HG02642 (cell line): ENCODE measurements around the gene PRSS53.
"Not testable (repeated sequence)": the region's sequence is repeated elsewhere in the genome, so short reads cannot be mapped to it uniquely, and the experiment has no call there.

Experiments
- ATAC-seq: cut with Tn5 transposase; IDR thresholded peaks from one replicate; pipeline ENCODE4 v1.9.1; 2021; ENCODE audit warnings: mild to moderate bottlenecking; ENCODE audit not compliant: unreplicated experiment, poor library complexity

The PRSS53 gene

DNA sequence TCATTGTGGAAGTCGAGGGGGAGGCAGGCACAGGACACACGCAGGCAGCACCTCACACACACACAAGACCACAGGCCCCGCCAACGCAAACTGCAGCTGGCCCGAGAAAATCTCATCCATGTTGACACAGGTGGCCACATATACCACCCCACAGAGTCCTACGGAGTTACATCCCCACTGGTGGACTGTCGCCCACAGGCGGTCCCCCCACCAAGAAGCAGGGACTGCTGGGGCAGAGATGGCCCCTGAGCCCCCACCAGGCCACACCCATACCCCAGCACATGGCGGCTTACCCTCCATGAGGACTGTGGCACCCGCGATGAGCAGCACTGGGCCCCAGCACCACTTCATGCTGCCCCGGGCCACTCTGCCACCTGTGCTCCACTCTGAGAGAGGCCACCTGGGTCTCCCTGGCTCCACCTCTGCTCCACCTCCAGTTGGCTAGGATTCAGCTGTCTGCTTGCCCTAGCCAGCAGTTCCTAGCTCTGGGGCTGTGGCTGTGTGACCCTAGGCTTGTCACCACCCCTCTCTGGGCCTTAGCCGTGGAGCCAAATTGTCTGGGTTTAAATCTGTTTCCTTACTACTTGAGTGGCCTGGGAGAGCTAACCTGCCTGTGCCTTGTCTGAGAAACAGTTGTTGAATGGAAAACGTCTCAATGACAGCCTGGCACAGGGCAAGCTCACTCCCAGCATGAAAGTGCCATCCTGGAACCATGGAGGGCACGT, at the start of gene PRSS53:
PRSS53 (minus strand) TSS at position 485 of the 725 bp plus-strand sequence; CDS start at position 351, 134 bp downstream.
- ATAC-seq: no peak

DNA sequence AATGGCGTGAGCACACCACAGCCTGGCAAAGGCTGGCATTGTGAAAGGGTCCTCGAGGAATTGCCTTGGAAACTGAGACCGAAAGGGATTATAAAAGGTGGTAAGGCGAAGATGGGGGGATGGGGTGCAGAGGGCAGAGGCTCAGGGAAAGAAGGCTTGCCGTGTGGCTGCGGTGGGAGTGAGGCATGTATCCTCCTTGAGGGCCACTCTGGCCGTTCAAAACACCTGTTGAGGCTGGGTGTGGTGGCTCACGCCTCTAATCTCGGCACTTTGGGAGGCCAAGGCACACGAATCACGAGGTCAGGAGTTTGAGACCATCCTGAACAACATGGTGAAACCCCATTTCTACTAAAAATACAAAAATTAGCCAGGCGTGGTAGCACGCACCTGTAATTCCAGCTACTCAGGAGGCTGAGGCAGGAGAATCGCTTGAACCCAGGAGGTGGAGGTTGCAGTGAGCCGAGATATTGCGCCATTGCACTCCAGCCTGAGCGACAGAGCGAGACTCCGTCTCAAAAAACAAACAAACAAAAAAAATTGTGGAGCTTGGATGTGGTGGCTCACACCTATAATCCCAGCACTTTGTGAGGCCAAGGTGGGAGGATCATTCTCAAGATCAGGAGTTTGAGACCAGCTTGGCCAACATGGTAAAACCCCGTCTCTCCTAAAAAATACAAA, 48.2 kb upstream of the PRSS53 start:
- ATAC-seq: not testable (repeated sequence)

DNA sequence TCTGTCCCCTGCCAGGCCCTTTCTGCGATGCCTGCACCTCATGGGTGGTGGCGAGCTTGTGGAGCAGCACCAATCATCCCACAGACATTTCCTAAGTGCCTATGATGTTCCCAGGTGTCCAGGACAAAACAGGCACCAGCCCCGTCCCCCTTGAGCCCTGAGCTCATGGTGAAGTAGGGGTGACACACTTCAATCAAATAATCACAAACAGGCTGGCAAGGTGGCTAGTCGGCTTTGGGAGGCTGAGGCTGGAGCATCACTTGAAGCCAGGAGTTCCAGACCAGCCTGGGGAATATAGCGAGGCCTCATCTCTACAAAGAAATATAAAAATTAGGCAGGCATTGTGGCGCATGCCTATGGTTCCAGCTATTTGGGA, 47.5 kb upstream of the PRSS53 start:
- ATAC-seq: no peak

DNA sequence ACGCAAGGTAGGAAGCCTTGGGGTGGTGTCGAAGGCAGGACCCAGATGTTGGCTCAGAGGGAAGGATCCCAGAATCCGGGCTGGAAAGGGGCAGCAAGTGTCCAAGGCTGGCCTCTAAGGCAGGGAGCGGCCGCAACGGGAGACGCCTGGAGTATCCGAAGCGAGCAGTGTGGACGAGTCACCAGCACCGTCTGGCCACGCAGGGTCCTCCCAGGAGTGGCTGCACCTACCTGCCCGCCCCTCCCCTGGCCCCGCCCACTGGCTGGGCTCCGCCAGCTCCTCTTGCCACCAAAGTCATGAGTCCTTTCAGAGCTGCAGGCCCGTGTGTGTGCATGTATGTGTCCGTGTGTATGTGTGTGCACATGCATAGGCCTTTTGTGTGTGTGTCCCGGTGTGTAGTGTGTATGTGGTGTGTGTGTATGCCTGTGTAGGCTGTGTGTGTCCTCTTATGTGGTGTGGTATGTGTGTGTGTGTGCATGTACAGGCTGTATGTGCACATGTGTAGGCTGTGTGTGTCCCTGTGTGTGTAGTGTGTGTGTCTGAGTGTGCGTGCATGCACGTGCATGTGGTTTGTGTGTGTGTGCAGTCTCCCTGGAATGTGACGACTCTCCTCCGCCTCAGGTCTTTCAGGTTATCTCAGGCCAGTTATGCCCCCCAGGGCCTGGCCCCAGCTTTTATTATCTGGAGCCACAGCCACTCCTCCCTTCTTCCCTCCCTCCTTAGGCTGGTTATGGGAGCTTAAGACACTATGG, 47.0 kb upstream of the PRSS53 start, which contains the start of gene PRSS8:
PRSS8 (minus strand) TSS at position 193 of the 752 bp plus-strand sequence. CDS start 229 bp downstream, outside the sequence.
- no peak for ATAC-seq

DNA sequence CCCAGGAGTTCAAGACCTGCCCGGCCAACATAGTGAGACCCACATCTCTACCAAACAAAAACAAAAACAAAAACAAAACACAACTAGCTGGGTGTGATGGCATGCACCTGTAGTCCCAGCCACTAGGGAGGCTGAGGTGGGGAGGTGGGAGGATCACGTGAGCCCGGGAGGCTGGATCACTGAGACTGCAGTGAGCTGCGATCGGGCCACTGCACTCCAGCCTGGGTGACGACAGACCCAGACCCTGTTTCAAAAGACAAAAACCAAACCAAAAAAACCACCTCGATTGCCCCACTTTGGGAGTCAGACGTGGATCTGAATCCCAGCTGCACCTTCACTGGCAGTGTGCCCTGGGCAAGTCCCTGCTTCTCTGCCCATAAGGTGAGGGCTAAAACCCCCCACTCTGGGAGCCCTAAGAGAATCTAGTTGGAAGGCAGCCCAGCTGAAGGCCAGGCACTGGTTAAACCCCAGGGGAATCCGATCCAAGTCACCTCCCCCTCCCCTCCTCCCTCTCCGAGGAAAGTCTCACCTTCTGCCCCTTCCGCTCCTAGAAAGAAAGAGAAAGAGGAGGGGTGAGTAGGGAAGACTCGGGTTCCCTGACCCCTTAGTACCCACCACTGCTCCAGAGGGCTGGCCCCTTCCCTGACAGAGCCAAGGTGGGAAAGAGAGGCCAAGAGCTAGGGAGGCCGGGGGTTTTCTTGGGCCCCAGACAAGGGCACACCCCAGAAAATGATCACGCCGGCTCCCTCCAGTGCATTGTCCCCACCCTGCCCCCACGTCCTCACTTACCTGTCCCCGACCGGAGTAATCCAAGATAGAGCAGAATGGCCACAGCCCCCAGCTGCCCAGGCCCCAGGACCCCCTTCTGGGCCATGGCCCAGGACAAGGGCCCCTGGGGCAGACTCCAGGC, 46.1 kb upstream of the PRSS53 start:
- ATAC-seq: no peak

DNA sequence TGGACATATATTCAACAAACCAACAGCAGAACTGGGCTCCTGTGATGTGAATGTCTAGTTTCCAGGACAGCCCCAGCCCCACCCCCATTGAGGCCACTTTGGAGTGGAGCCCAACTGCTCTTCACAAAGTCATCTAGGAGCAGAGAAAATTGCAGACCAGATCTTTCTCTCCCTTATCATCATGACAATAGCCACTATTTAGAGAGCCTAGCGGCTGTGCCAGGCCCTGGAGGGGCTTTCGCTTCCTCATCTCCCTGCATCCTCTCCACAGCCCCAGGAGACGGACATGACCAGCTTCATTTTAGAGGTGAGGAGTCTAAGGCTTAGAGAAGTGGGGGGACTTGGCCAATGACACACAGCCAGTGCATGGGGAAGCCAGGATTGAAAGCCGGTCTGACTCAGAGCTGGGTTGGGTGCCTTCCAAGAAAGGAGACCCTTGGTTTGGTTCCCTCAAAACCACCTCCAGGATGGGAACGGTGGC, 45.4 kb upstream of the PRSS53 start:
- no peak for ATAC-seq

DNA sequence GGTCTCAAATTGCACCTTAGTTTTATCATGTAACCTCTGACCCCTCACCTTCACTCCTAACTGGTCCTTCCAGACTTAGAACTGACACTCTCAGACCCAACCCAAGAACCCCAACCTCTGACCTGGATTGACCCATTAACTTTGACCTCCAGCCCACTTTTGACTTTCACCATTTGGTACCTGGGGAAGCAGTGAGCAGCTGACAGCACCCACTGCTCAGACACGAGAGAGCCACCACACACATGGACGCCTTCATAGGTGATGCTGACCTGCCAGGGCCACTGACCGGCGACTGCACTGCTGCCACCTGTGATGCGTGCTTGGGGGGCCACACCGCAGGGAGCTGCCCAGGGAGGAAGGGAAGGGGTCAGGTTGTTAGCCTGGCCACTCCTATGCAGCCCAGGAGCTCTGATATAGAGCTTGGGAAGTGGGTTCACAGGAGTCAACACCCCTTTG, 44.3 kb upstream of the PRSS53 start:
- no peak for ATAC-seq

DNA sequence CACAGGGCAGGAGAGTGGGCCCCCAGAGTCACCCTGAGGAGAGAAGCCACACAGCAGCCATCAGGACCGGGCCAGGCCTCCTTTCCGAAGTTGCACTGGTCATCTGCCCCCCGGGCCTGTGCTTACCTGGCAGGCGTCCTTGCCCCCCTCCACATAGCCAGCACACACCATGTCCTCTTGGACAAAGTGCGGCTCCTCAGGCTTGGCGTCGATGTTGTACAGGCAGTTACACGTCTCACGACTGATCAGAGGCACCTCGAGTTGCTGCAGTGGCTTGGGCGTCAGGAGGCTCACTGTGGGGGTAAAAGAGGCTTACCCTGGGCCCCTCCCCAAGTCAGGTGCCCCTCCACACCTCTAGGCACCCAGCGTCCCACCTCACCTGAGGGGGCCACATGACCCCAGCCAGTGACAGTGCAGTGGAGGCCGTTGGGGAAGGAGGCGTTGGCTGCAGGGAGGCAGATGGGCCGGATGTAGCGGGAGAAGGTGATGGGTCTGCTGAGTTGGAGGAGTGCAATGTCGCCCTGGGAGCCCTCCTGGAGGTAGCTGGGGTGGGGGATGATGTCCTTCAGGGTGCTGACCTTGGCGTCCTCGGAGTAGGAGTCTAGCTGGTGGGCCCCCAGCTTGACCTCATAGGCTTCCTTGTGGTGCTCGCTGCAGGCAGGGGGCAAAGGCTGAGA, 43.7 kb upstream of the PRSS53 start:
- no peak for ATAC-seq

DNA sequence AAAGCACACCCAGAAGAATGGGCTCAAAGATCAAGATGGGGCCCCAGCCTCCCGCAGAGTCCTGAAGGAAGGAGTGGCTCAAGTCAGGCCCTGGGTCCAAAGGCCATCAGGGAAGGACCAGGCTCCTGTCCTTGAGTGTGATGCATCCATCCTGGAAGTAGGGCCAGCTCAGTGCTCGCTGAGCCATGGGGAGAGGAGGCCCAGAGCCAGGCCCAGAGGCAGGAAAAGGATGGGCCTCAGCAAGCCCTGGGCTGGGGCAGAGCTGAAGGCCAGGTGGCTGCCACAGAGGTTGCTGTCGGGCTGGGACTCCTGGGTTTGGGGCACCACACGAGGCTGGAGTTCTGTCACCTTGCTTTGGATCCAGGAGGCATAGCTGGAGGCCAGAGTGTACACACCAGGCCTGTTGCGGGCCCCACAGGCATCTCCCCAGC, 43.1 kb upstream of the PRSS53 start:
- no peak for ATAC-seq

DNA sequence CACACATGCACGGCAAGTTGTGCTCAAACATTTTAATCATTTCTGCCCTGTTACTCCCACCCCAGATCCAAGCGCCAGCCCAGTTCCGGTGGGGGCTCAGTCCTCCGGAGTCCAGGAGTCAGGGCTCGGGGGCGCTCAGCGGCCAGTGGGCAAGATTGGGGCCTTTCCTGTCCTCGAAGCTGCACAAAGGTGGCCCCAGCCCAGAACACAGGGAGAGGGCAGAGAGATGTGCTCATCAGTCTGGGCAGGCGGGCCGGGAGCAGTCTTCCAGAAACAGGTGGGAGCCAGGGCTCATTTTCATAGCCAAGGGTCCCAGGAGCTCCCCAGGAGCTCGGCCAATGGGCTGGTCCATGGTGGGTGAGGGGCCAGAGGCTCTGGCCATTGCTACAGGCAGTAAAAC, 42.7 kb upstream of the PRSS53 start:
- no peak for ATAC-seq

DNA sequence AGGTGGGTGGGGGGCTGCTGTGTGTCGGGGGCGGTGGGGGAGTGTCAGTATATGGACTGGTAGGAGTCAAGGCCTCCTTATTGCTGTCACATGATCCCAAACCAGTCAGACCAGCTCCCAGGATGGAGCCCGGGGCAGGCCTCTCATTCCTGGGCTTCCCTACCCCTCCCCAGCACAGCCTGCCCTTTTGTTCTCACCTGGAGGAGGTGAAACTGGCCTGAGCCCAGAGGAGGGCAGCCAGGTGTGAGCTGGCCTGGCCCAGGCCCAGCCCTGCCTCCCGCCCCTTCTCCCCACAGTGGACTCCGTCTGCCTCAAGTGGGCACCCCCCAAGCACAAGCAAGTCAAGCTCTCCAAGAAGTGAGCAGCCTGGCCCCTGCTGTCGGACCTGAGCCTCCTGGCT, 42.2 kb upstream of the PRSS53 start:
- no peak for ATAC-seq

DNA sequence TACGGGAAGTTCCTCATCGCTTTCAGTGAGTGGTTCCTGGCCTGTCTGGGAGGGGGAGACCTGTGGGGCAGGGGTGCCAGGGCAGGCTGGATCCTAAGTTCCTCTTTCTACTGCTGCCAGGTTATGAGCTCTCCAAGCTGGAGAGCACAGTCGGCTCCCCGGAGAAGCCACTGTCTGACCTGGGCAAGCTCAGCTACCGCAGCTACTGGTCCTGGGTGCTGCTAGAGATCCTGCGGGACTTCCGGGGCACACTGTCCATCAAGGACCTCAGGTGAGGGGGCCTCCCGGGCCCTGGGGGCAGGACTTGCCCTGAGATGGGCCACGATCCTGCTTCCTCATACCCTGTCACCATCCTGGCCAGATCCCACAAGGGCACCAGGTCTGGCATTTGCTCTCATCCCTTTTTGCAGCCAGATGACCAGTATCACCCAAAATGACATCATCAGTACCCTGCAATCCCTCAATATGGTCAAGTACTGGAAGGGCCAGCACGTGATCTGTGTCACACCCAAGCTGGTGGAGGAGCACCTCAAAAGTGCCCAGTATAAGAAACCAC, 41.7 kb upstream of the PRSS53 start:
- no peak for ATAC-seq

DNA sequence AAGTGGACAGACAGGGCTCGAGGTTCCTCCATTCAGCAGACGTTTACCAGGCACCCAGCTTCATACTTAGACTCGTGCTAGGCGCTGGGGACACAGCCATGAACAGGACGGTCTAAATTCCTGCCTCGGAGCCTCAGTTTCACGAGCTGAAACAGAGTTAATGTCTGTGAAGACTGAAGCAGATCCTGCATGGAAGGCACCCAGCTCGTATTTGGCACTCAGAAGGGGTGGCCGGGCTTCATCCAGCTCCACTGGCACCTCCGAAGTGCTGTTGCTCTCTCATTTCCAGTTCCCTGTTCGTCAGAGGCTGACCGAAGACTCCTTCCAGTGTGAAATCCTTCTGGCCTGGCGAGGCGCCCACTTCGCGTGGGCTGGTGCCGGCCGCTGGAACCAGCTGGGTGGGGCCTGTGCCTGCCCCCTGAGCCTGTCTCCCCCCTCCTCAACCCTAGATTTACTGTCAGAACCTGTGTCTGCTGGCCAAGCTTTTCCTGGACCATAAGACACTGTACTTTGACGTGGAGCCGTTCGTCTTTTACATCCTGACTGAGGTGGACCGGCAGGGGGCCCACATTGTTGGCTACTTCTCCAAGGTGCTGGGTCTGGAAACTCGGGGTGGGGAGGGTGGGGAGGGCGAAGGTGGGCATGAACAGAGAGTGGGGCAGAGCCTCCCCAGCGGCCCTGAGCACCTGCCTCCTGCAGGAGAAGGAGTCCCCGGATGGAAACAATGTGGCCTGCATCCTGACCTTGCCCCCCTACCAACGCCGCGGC, 41.0 kb upstream of the PRSS53 start:
- ATAC-seq: no peak

DNA sequence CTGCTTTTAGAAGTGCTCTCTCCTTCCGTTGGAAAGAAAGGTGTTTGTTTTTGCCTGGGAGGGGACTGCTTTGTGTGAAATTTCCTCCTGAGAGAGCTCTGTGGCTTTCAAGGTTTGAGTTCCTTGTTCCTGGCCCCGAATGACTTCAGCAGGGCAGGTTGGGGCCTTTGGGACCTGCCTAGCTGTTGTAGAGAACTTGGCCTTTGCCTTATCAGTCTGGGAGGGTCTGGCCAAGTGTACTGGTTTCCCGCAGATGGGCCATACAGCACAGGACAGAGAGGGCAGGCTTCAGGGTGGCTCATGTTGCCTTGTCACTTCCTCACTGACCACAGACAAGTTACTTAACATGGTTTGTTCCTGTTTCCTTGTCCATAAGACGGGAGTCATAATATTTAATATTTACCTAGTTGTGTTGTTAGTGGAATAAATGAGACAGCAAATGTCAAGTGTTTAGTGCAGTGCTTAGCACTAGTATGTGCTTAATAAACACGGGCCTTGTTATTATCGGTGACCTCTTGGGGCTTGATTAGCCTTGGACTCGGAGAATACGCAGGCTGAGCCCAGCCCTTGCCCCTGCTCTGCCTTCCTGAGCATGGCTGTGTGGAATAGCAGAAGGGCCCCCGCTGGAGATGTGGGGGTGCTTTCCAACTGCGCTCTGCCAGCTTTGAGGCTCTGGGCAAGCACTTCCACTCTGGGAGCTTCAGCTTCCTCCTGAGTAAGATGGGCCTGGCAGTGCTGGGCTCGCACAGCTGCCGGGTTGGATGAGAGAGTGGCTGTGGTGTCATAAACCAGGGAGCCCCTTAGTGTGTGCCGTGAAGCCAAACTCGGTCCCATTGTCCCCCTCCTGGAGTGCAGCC, 40.2 kb upstream of the PRSS53 start:
- ATAC-seq: no peak

DNA sequence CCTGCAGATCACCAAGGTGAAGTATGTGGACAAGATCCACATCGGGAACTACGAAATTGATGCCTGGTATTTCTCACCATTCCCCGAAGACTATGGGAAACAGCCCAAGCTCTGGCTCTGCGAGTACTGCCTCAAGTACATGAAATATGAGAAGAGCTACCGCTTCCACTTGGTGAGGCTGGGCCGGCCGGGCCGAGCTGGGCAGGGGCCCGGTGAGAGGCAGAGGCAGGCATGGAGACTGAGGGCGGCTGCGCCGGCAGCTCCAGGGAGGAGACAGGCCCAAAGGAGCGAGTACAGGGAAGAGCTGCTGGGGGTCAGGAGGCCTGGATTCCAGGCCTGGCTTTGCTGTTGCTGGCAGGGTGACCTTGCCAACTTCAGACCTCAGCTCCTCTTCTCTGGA, 38.4 kb upstream of the PRSS53 start:
- ATAC-seq: no peak

DNA sequence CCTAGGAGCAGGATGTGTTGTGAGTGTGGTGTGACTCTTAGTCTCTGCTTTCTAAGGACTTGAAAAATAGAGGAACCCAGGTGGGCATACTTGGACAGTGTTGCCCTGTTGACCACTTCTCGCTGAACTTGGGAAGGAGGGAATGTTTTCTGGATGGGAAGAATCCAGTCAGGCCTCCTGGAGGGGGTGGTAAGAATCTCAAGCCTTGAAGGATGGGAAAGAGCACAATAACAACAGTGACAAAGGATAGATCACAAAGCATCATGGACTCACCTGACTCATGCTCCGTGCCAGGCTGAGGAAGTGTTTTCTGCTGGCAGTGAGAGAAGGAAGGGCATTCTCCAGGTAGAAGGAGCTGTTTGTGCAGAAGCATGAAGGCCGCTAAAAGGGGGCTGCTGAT, 37.1 kb upstream of the PRSS53 start:
- no peak for ATAC-seq

DNA sequence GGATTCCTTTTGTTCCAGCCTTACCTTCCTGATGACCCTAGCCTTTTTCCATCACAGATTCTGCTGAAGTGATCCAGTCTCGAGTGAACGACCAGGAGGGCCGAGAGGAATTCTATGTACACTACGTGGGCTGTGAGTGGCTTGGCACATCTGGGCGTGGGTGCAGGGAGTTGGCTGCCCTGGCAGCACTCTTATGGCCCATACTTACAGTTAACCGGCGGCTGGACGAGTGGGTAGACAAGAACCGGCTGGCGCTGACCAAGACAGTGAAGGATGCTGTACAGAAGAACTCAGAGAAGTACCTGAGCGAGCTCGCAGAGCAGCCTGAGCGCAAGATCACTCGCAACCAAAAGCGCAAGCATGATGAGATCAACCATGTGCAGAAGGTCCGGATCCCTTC, 31.4 kb upstream of the PRSS53 start:
- no peak for ATAC-seq
